ENCODE data around the gene RALY.
"Not testable (repeated sequence)": the region's sequence is repeated elsewhere in the genome, so short reads cannot be mapped to it uniquely, and the experiment has no call there.

The RALY gene

GRCh38 chr20:34133365-34133860 lies 139.7 kb downstream of the RALY start:
- ATAC-seq (replicated peaks); H3K27ac Mint-ChIP-seq; H3K4me3 Mint-ChIP-seq; DNase-seq; H3K9me3 Mint-ChIP-seq; H3K36me3 Mint-ChIP-seq: not testable (repeated sequence)
- Mint-ChIP-seq H3K4me1 (peaks cover 4 to 12% of the 10 kb centered on the region in 2 donors), H3K27me3 (peaks cover 6 to 14% of the 10 kb centered on the region in 2 donors)

Data from stimulated activated naive B cell treated with anti-CD40 and anti-IgM and Interleukin-4, amounts not matched to agents 10 μg/mL and 1 μg/mL and 100 μg/mL, for 72 hours (primary cell).